Hepatocyte (in vitro differentiated cells): Measurements from ENCODE around the gene ZNF746. TPM values are rescaled to one million over a fixed set of nuclear protein-coding genes. Genes with fewer than 3 reads are reported as not detected.

ENCODE experiments used
- DNase-seq: peaks from one replicate; pipeline ENCODE4 v3.0.0-alpha.2; 2016; ENCODE audit warnings: low spot score
- H2AFZ ChIP-seq: fragments of 200-600 bp; sonication (generic); 2 replicates; pipeline ENCODE4 v1.6.0; 2016; ENCODE audit warnings: antibody characterized with exemption, mild to moderate bottlenecking
- H3K27ac ChIP-seq: fragments of 200-600 bp; sonication (generic); 2 replicates; pipeline ENCODE4 v1.5.1; 2016; ENCODE audit warnings: mild to moderate bottlenecking
- H3K27me3 ChIP-seq: fragments of 200-600 bp; sonication (generic); 2 replicates; pipeline ENCODE4 v1.6.1; 2016
- H3K36me3 ChIP-seq: fragments of 200-600 bp; sonication (generic); replicated peaks from 2 replicates; pipeline ENCODE4 v1.5.1; 2016; ENCODE audit warnings: low read depth; ENCODE audit not compliant: insufficient read depth
- H3K4me1 ChIP-seq: fragments of 200-600 bp; sonication (generic); 2 replicates; pipeline ENCODE4 v1.5.1; 2016; ENCODE audit warnings: mild to moderate bottlenecking, moderate library complexity; ENCODE audit not compliant: insufficient read depth
- H3K4me2 ChIP-seq: fragments of 200-600 bp; sonication (generic); 2 replicates; pipeline ENCODE4 v1.6.0; 2016
- H3K4me3 ChIP-seq: fragments of 200-600 bp; sonication (generic); 2 replicates; pipeline ENCODE4 v1.5.1; 2016; ENCODE audit warnings: mild to moderate bottlenecking
- H3K79me2 ChIP-seq: fragments of 200-600 bp; sonication (generic); 2 replicates; pipeline ENCODE4 v1.6.0; 2017; ENCODE audit warnings: mild to moderate bottlenecking
- H3K9me2 ChIP-seq: fragments of 200-600 bp; sonication (generic); replicated peaks from 2 replicates; pipeline ENCODE4 v1.6.0; 2017; ENCODE audit warnings: mild to moderate bottlenecking; ENCODE audit not compliant: insufficient read depth
- H3K9me3 ChIP-seq: fragments of 200-600 bp; sonication (generic); 2 replicates; pipeline ENCODE4 v1.5.1; 2016; ENCODE audit warnings: low read depth, mild to moderate bottlenecking
- H4K20me1 ChIP-seq: fragments of 200-600 bp; sonication (generic); 2 replicates; pipeline ENCODE4 v1.6.0; 2016; ENCODE audit warnings: mild to moderate bottlenecking; ENCODE audit not compliant: insufficient read depth, poor library complexity, severe bottlenecking
- EZH2 ChIP-seq: fragments of 200-600 bp; sonication (generic); IDR thresholded peaks from 2 replicates; pipeline ENCODE4 v1.6.1; 2016; ENCODE audit warnings: antibody characterized with exemption, mild to moderate bottlenecking, borderline replicate concordance
- EZH2phosphoT487 ChIP-seq: fragments of 200-600 bp; sonication (generic); IDR thresholded peaks from one replicate; pipeline ENCODE4 v1.6.1; 2018; ENCODE audit warnings: antibody characterized with exemption, mild to moderate bottlenecking, low read depth, moderate library complexity; ENCODE audit not compliant: unreplicated experiment, severe bottlenecking
- WGBS: methylation state at CpG from one replicate; pipeline ENCODE4 v1.1.6; 2016; ENCODE audit warnings: low lambda C conversion rate; ENCODE audit errors: missing lambda C conversion rate; 5-methylcytosine and 5-hydroxymethylcytosine counted together
- polyA plus RNA-seq: library from polyadenylated mRNA; unstranded; fragments of >200 nt; fragmentation: Nextera tagmentation; extraction: Ambion mirVana; gene quantifications from 2 replicates; pipeline ENCODE4 v1.2.1, GENCODE V29; 2016
- total RNA-seq: library from RNA; depleted of rRNA; stranded (reverse); fragments of >200 nt; gene quantifications from 2 replicates; pipeline ENCODE4 v1.2.3, GENCODE V29; 2014
- TF ChIP-seq, protein P1 (sequence below): fragments of 200-600 bp; sonication (generic); IDR thresholded peaks from 2 replicates; pipeline ENCODE4 v1.5.1; 2016; ENCODE audit warnings: antibody characterized with exemption, mild to moderate bottlenecking; ENCODE audit not compliant: poor library complexity

ZNF746 gene
- total and polyA plus RNA-seq, 2 experiments from 2014 or later: 12.2 to 15.6 TPM

DNA sequence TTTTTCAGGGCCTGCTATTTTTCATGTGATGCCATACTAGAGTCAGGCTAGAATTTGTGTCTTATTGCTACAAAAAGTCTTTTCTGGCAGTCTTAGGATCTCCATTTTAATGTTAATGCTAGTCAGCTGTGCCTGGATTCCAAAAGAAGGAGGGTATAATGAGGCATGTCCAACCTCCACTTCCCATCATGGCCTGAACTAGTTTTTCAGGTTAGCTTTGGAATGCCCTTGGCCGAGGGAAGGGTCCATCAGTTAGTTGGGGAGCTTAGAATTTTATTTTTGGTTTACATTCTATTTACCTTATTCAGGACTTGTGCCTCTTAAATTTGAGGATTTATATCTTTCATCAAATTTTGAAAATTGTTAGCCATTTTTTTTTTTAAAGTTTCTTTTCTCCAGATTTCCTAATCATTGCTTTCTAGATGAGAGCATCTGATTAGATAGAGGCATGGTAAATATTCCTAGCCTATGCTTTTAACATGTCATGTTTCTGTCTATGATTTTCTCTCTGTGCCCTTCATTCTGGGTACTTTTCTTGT lies 30.2 kb downstream of the ZNF746 start:
- Histone ChIP-seq H2AFZ (no peak overlapping the region), H3K27ac (no peak overlapping the region), H3K9me2 (no peaks in the 10 kb centered on the region), H4K20me1 (no peaks in the 10 kb centered on the region), H3K79me2 (no peaks in the 10 kb centered on the region), H3K4me3 (no peak overlapping the region), H3K4me1 (no peaks in the 10 kb centered on the region), H3K9me3 (no peaks in the 10 kb centered on the region), H3K27me3 (no peaks in the 10 kb centered on the region), H3K36me3 (no peaks in the 10 kb centered on the region), H3K4me2 (no peak overlapping the region)
- TF ChIP-seq EZH2 (no peak), EZH2phosphoT487 (no peak)
- TF ChIP-seq, protein P1, sequence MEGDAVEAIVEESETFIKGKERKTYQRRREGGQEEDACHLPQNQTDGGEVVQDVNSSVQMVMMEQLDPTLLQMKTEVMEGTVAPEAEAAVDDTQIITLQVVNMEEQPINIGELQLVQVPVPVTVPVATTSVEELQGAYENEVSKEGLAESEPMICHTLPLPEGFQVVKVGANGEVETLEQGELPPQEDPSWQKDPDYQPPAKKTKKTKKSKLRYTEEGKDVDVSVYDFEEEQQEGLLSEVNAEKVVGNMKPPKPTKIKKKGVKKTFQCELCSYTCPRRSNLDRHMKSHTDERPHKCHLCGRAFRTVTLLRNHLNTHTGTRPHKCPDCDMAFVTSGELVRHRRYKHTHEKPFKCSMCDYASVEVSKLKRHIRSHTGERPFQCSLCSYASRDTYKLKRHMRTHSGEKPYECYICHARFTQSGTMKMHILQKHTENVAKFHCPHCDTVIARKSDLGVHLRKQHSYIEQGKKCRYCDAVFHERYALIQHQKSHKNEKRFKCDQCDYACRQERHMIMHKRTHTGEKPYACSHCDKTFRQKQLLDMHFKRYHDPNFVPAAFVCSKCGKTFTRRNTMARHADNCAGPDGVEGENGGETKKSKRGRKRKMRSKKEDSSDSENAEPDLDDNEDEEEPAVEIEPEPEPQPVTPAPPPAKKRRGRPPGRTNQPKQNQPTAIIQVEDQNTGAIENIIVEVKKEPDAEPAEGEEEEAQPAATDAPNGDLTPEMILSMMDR: no peak
- no peak for DNase-seq
- 76% methylated on average over 1 of the region's 1 CpG for WGBS

DNA sequence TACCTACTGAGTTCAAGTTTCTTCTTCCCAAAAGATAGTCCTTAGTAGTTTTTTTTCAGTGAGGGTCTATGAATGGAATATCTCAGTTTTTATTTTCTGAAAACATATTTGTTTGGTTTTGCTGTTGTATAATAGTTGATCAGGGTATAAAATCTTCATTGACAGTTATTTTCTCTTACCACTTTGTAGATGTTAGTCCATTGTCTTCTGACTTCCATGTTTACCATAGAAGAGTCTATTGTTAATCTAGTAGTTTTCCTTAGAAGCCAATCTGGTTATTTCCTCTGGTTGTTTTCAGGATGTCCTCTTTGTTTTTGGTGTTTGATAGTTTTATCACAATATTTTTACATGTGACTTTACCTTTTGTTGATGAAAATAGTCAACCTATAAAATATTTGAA lies 31.2 kb downstream of the ZNF746 start:
- Histone ChIP-seq H2AFZ (no peak overlapping the region), H3K36me3 (no peaks in the 10 kb centered on the region), H3K79me2 (peaks cover 2% of the 10 kb centered on the region), H4K20me1 (no peaks in the 10 kb centered on the region), H3K9me3 (no peaks in the 10 kb centered on the region), H3K27ac (no peak overlapping the region), H3K4me2 (no peak overlapping the region), H3K9me2 (no peaks in the 10 kb centered on the region), H3K27me3 (no peaks in the 10 kb centered on the region), H3K4me1 (peaks cover under 1% of the 10 kb centered on the region), H3K4me3 (no peak overlapping the region)
- no peak for DNase-seq
- TF ChIP-seq EZH2phosphoT487 (no peak), EZH2 (no peak)
- TF ChIP-seq, protein P1: no peak

DNA sequence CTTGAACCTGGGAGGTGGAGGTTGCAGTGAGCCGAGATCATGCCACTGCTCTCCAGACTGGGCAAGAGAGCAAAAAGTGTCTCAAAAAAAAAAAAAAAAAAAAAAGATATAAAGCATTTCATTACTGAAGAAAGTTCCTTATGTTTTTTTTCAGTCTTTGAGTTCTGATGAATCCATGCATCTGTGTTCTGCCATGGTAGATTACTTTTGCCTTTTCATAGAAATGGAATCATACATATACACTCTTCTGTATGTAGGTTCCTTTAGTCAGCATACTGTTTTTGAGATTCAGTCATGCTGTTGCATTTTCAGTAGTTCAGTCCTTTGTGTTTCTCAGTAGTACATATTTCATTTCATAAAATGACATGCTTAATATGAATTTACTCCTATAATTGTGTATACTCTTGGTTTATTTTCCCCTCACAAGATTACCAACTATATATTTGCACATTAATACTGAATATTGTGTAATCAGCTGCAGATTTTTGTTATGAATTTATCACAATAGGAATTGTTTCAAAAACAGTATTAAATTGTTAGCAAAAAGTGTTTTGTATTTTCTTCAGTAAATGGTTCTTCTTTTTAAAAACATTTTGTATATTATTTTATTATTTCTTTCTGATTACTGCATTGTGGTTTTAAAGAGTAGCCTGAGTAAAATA lies 34.0 kb downstream of the ZNF746 start:
- H3K79me2 ChIP-seq: peaks cover 16% of the 10 kb centered on the region
- H3K9me2 ChIP-seq: no peaks in the 10 kb centered on the region
- no peaks in the 10 kb centered on the region for H3K9me3 ChIP-seq
- no peak overlapping the region for H3K27ac ChIP-seq
- no peaks in the 10 kb centered on the region for H3K27me3 ChIP-seq
- no peak overlapping the region for H3K4me3 ChIP-seq
- DNase-seq: no peak
- no peak overlapping the region for H3K4me2 ChIP-seq
- peaks cover 10% of the 10 kb centered on the region for H3K4me1 ChIP-seq
- no peak for TF ChIP-seq EZH2phosphoT487
- no peak for TF ChIP-seq EZH2
- TF ChIP-seq, protein P1: no peak
- WGBS: 89% methylated on average over 1 of the region's 1 CpG
- H2AFZ ChIP-seq: no peak overlapping the region
- peaks cover 2% of the 10 kb centered on the region for H4K20me1 ChIP-seq
- no peaks in the 10 kb centered on the region for H3K36me3 ChIP-seq

DNA sequence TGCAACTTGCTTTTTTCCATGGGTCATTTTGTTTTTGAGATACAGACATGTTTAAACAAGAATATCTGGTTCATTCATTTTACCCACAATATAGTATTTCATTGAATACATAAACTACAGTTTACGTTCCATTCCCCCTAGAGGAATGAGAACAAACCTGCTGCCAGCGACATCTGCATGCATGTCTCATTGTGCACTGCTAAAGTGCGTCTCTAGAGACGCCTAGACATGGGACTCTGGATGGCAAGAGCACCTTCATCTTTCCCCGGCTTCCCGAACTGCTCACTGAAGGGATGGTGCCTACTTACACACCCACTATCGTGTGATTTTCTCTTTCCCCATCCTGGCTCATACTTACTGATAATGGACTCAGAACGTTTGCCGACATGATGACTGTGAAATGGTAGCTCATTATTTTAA lies 35.5 kb downstream of the ZNF746 start:
- H3K27ac ChIP-seq: no peak overlapping the region
- peaks cover 6% of the 10 kb centered on the region for H4K20me1 ChIP-seq
- no peak overlapping the region for H3K4me2 ChIP-seq
- H3K79me2 ChIP-seq: peaks cover 29% of the 10 kb centered on the region
- no peaks in the 10 kb centered on the region for H3K36me3 ChIP-seq
- DNase-seq: no peak
- no peak overlapping the region for H3K4me3 ChIP-seq
- H3K9me2 ChIP-seq: no peaks in the 10 kb centered on the region
- H3K27me3 ChIP-seq: no peaks in the 10 kb centered on the region
- peaks cover 10% of the 10 kb centered on the region for H3K4me1 ChIP-seq
- no peaks in the 10 kb centered on the region for H3K9me3 ChIP-seq
- WGBS: 90% methylated on average over 9 of the region's 9 CpGs
- H2AFZ ChIP-seq: no peak overlapping the region
- TF ChIP-seq, protein P1: no peak
- TF ChIP-seq EZH2: no peak
- TF ChIP-seq EZH2phosphoT487: no peak
